NT2/D1 (cell line): ENCODE measurements around the gene PIK3R1.

Experiments
- DNase-seq: peaks from one replicate; pipeline ENCODE4 v3.0.0-alpha.2; 2011; ENCODE audit warnings: low read depth, low spot score
- H3K27me3 ChIP-seq: 2 replicates; pipeline ENCODE4 v1.6.0; 2011; ENCODE audit warnings: mild to moderate bottlenecking; ENCODE audit not compliant: insufficient read length, insufficient read depth
- H3K36me3 ChIP-seq: 2 replicates; pipeline ENCODE4 v1.6.1; 2011; ENCODE audit warnings: mild to moderate bottlenecking, low read length, mixed read lengths; ENCODE audit not compliant: insufficient read depth, insufficient read length
- H3K4me1 ChIP-seq: 2 replicates; pipeline ENCODE4 v1.5.1; 2011; ENCODE audit not compliant: insufficient read depth, insufficient read length
- H3K4me3 ChIP-seq: 2 replicates; pipeline ENCODE4 v1.5.1; 2011; ENCODE audit warnings: low read depth; ENCODE audit not compliant: insufficient read length
- H3K9ac ChIP-seq: 2 replicates; pipeline ENCODE4 v1.6.0; 2011; ENCODE audit warnings: low read depth; ENCODE audit not compliant: insufficient read length
- H3K9me3 ChIP-seq: 2 replicates; pipeline ENCODE4 v1.5.1; 2011; ENCODE audit warnings: mild to moderate bottlenecking, low read length; ENCODE audit not compliant: insufficient read depth
- SUZ12 ChIP-seq: IDR thresholded peaks from 2 replicates; pipeline ENCODE4 v1.6.1; 2011; ENCODE audit not compliant: insufficient read length, insufficient read depth; ENCODE audit errors: extremely low read depth
- YY1 ChIP-seq: IDR thresholded peaks from 2 replicates; pipeline ENCODE4 v1.6.1; 2011; ENCODE audit not compliant: insufficient read length, insufficient read depth
- ZNF274 ChIP-seq: IDR thresholded peaks from 2 replicates; pipeline ENCODE4 v1.6.1; 2011; ENCODE audit warnings: mild to moderate bottlenecking, low read depth, low read length

Gene PIK3R1

DNA sequence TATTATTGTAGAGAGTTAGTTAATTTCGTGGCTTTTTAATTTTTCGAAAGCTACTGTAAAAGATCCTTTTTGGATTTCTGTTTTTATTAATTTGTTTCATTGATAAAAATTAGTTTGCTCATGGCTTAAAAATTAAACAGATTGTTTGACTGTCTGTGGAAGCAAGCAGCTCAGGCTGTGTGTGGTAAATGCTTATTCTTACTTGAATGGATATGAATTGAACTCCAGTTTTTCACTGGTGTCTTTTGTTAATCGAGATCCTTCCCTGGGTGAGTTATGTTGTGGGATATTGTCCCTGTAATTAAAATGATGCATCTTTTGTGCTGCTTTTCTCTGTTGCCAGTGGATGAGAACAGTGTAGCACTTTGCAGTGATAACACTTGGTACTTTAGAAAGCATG, 75.3 kb downstream of the PIK3R1 start:
- Histone ChIP-seq H3K9me3 (no peaks in the 10 kb centered on the region), H3K4me1 (no peaks in the 10 kb centered on the region), H3K27me3 (no peaks in the 10 kb centered on the region), H3K9ac (no peak overlapping the region), H3K36me3 (peaks cover 22% of the 10 kb centered on the region), H3K4me3 (no peak overlapping the region)
- TF ChIP-seq ZNF274 = no peak
- TF ChIP-seq YY1 = no peak
- no peak for TF ChIP-seq SUZ12
- DNase-seq = no peak

DNA sequence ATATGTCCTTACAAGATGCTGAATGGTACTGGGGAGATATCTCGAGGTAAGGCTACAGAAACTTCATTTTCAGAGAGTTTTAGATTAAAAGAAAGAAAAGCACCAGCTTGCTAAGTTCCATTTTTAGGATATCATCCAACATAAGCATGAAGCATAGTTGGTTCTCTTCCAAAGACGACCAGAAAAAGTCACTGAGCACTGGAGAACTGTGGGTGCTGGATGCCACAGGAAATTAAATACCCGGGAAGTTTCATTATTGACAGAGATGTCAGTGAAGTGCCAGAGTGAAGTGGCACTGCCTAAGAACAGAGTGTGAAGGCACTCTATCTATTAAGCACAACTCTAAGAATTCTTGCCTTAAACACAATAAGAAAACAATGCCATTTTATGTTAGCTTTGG, 76.8 kb downstream of the PIK3R1 start:
- peaks cover 37% of the 10 kb centered on the region for H3K36me3 ChIP-seq
- H3K27me3 ChIP-seq = no peaks in the 10 kb centered on the region
- no peak overlapping the region for H3K9ac ChIP-seq
- no peaks in the 10 kb centered on the region for H3K9me3 ChIP-seq
- DNase-seq = no peak
- TF ChIP-seq YY1 = no peak
- TF ChIP-seq SUZ12 = no peak
- no peak for TF ChIP-seq ZNF274
- no peak overlapping the region for H3K4me3 ChIP-seq
- H3K4me1 ChIP-seq = no peaks in the 10 kb centered on the region

DNA sequence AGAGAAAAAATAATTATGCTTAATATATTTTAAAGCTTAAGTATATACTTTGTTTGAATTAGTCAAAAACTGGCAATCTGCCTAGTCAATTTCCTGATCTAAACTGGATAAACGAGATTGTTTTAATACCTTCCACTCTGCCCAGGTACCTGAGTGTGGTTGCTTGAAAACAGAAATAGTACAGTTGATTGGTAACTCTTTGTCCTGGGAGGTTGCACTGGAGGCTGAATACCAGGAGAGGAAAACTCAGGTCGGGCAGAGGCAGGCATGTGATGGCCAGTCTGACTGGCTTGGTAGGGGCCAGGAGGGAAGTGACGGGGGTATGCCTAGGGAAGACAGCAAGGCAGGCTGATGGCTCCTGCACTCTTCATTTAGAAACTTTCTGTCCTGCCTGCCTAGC, 80.2 kb downstream of the PIK3R1 start:
- Histone ChIP-seq H3K36me3 (peaks cover 55% of the 10 kb centered on the region), H3K4me1 (no peaks in the 10 kb centered on the region), H3K9me3 (no peaks in the 10 kb centered on the region), H3K4me3 (no peak overlapping the region), H3K9ac (no peak overlapping the region), H3K27me3 (no peaks in the 10 kb centered on the region)
- no peak for DNase-seq
- no peak for TF ChIP-seq SUZ12
- no peak for TF ChIP-seq YY1
- TF ChIP-seq ZNF274 = no peak

DNA sequence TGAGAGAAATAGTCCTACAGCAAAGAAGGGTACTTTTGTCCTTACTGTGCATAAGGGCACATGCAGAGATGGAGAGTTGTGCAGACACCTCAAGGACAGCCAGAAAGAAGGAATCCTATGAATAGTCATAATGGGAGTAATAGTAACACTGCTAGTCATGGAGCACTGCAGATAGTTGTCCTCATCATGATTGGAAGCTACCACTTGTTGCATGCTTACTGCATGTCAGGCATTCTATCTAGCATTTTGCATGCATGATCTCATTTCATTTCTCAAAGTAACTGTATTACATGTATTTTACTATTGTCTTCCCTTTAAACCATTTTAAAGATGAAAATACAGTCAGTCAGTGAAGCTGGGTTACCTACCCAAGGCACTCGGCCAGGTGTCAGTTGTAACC, 81.3 kb downstream of the PIK3R1 start:
- no peak overlapping the region for H3K9ac ChIP-seq
- no peaks in the 10 kb centered on the region for H3K4me1 ChIP-seq
- no peaks in the 10 kb centered on the region for H3K27me3 ChIP-seq
- H3K9me3 ChIP-seq = no peaks in the 10 kb centered on the region
- DNase-seq = no peak
- no peak overlapping the region for H3K4me3 ChIP-seq
- peaks cover 55% of the 10 kb centered on the region for H3K36me3 ChIP-seq
- TF ChIP-seq SUZ12 (no peak), ZNF274 (no peak), YY1 (no peak)

DNA sequence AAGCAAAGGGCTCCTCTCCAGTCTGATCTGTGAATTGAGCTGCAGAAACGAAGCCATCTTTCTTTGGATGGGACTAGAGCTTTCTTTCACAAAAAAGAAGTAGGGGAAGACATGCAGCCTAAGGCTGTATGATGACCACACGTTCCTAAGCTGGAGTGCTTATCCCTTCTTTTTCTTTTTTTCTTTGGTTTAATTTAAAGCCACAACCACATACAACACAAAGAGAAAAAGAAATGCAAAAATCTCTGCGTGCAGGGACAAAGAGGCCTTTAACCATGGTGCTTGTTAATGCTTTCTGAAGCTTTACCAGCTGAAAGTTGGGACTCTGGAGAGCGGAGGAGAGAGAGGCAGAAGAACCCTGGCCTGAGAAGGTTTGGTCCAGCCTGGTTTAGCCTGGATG, 82.1 kb downstream of the PIK3R1 start:
- Histone ChIP-seq H3K4me3 (no peak overlapping the region), H3K9ac (no peak overlapping the region), H3K27me3 (no peaks in the 10 kb centered on the region), H3K36me3 (peaks cover 51% of the 10 kb centered on the region), H3K9me3 (no peaks in the 10 kb centered on the region), H3K4me1 (no peaks in the 10 kb centered on the region)
- DNase-seq = no peak
- no peak for TF ChIP-seq SUZ12
- no peak for TF ChIP-seq ZNF274
- no peak for TF ChIP-seq YY1

DNA sequence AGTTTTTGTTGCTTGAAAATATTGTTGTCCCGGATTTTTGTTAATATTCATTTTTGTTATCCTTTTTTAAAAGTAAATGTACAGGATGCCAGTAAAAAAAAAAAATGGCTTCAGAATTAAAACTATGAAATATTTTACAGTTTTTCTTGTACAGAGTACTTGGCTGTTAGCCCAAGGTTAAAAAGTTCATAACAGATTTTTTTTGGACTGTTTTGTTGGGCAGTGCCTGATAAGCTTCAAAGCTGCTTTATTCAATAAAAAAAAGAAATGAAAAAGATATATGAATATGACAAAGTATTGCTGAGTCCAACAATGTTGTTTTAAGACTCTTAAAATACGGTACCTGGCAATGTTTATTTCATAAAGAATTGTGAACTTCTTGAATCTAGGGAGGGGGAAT, 82.9 kb downstream of the PIK3R1 start:
- Histone ChIP-seq H3K27me3 (no peaks in the 10 kb centered on the region), H3K9me3 (no peaks in the 10 kb centered on the region), H3K9ac (no peak overlapping the region), H3K4me1 (no peaks in the 10 kb centered on the region), H3K36me3 (peaks cover 51% of the 10 kb centered on the region), H3K4me3 (no peak overlapping the region)
- no peak for DNase-seq
- no peak for TF ChIP-seq SUZ12
- no peak for TF ChIP-seq YY1
- no peak for TF ChIP-seq ZNF274

DNA sequence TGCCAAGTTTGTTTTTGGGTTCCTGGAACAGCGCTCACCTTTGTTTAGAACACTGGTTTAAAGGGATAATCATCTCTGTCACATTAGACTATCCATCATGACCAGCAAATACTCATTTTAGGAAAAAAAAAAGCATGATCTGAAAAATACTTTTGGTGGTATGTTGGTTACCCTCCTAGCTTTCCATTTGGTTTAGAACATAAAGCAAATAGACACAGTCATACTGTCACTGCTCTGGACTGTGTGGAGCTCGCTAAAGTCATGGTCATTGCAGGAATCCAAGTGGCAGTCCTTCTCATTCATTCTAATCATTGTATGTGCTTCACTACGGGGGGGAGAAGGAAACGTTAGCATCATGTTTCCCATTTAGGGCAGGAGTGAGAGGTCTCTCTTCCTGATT, 83.5 kb downstream of the PIK3R1 start:
- no peaks in the 10 kb centered on the region for H3K9me3 ChIP-seq
- no peaks in the 10 kb centered on the region for H3K4me1 ChIP-seq
- no peak overlapping the region for H3K9ac ChIP-seq
- H3K27me3 ChIP-seq = no peaks in the 10 kb centered on the region
- no peak overlapping the region for H3K4me3 ChIP-seq
- peaks cover 46% of the 10 kb centered on the region for H3K36me3 ChIP-seq
- no peak for DNase-seq
- TF ChIP-seq ZNF274 (no peak), SUZ12 (no peak), YY1 (no peak)

DNA sequence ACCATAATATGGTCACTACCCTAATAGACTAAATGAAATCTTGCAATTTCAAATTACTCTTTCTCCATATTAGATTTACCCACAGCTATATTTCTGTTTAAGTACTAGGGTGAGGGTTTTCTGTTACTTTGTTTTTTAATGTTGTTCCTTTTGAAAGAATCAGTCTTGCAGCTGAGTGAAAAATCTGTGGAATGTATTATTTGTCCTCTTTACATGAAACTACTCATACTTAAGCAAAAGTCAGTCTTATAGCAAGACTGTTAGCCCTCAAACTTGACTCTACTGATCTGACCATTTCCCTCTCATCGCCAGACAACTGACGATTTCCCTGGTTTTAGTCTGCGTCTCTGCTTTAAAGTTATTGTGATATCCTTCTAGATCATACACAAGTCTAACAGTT, 84.0 kb downstream of the PIK3R1 start:
- Histone ChIP-seq H3K4me3 (no peak overlapping the region), H3K36me3 (peaks cover 41% of the 10 kb centered on the region), H3K27me3 (no peaks in the 10 kb centered on the region), H3K4me1 (no peaks in the 10 kb centered on the region), H3K9me3 (no peaks in the 10 kb centered on the region), H3K9ac (no peak overlapping the region)
- TF ChIP-seq SUZ12 (no peak), YY1 (no peak), ZNF274 (no peak)
- no peak for DNase-seq
